ENCODE results near the gene SPINT1.
A peak's percentile ranks its signal among the peaks of the same experiment; 100 is the strongest.

The SPINT1 gene

GRCh38 chr15:40893733-40894680, 50.2 kb downstream of the SPINT1 start, which contains the start of gene VPS18:
Gene VPS18, plus strand, starts transcription at chr15:40894450. Its CDS starts 319 bp downstream, at chr15:40894769.
- DNase-seq: peak; percentile 52

- DNase-seq: no peak
Measured at GRCh38 chr15:40894681-40895448, 51.0 kb downstream of the SPINT1 start.

GRCh38 chr15:40899536-40900207, 55.8 kb downstream of the SPINT1 start:
- DNase-seq: no peak

GRCh38 chr15:40900256-40901052, 56.6 kb downstream of the SPINT1 start:
- DNase-seq: no peak

- no peak for DNase-seq
Measured at GRCh38 chr15:40901053-40901443, 57.2 kb downstream of the SPINT1 start.

GRCh38 chr15:40902605-40903561, 59.0 kb downstream of the SPINT1 start:
- no peak for DNase-seq

- DNase-seq: no peak
Measured at GRCh38 chr15:40904552-40905201, 60.8 kb downstream of the SPINT1 start.

- peak; percentile 53 for DNase-seq
Measured at GRCh38 chr15:40906091-40906990, 62.5 kb downstream of the SPINT1 start.

- DNase-seq: no peak
Measured at GRCh38 chr15:40906991-40907802, 63.3 kb downstream of the SPINT1 start.

All from NCI-H1417 treated with DMSO at 0.1 percent for 48 hours (cell line).